ENCODE data around the gene TARS1.
"Not testable (repeated sequence)": the region's sequence is repeated elsewhere in the genome, so short reads cannot be mapped to it uniquely, and the experiment has no call there.

Gene TARS1
- 199 to 229 reads per million in 2 donors for total RNA-seq

DNA sequence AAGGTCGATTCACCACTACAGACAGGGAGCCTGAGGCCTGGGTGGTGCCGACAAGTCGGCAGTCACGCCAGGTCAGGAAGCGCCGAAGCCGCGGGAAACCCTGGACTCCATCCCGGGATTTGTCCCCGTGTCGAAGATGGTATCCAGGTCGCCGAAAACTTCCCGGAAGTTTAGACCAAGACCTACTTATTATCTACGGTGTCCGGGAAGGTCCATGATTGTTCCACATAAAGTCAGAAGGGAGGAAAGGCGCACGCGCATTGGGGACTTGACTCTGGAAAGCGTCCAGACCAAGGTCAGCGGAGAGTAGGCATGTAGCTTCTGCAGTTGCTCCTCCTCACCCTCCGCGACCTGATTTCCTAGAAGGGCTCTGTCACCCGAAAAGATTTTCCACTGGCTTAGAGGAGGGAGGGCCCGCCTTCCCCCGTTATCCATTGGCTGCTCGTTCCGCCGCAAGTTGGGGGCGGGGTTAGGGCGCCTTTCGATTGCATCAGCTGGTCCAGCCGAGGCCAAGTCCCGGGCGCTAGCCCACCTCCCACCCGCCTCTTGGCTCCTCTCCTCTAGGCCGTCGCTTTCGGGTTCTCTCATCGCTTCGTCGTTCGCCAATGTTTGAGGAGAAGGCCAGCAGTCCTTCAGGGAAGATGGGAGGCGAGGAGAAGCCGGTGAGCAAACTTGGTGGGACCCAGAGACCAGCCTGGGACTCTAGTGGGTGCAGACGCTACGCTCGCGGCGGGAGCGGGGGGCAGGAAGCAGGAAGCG is at the start of gene TARS1:
Gene TARS1 (plus strand): TSS at position 484 of the 759 bp plus-strand sequence. CDS start 122 bp downstream, at position 606.
- DNase-seq = peak; percentile 73

DNA sequence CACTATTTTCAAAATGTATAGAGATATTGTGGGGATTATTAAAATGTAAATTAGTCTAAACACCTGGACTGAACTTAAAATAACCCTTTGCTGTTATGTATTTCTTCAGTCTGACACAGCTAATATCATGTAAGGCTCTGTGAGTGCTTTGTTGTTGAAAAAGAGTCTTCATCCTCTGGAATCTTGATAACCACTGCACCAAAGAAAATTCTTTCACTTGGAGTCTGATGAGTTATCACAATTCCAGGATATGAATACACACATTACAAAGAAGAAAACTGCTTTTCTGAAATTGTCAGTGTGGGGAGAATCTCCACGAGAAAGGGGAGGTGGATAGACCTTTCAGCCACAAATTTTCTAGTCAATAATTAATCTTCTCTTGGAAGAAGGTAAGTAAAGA is 42.3 kb upstream of the TARS1 start:
- no peak for DNase-seq

DNA sequence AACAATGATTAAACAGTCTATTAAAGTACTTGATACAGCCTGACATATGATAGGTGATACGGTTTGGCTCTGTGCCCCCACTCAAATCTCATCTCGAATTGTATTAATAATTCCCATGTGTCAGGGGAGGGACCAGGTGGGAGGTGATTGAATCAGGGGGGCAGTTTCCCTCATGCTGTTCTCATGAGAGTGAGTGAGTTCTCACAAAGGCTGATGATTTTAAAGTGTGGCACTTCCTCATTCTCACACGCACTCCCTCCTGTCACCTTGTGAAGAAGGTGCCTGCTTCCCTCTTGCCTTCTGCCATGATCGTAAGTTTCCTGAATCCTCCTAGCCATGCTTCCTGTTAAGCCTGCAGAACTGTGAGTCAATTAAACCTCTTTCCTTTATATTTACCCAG is 40.1 kb upstream of the TARS1 start:
- DNase-seq = no peak

DNA sequence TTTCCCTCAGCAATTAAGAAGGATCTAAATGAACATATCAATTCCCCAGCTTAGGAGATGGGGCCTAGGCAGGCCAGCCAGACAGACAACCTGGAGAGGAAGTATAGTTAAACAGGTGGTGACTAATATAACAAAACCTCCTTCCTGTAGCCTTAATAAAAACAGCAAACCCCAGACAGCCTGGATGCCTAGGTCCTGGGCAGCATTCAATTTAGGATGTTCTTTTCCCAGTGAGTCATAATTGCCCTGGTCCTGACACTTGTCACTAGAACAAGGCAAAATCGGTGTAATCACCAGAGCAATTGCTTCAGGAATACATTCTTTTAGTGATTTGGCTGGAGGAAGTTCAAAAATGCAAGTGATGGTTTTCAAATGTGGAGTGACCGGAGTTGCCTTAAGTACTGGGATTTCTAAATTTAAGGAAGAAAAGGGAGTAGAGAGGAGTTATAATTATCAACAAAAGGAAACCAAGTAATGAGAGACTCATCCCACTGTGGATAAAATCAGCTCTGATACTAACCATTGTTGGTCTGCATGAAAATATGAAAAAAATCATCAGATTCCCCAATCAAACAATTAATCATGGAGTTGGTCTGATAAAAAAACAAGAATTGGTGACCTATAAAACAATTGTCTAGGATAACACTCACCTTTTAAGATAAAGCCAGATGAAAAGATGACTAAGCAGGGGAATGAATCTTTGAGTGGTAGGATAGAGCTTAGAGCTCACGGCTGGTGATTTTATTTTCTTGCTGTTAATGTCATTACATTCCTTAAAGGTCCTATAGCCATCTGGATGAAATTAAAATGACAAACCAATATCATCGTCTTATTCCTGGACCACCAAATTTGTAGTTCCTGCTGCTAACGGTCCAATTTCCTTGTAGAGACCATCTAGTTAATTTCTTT is 39.0 kb upstream of the TARS1 start:
- no peak for DNase-seq

DNA sequence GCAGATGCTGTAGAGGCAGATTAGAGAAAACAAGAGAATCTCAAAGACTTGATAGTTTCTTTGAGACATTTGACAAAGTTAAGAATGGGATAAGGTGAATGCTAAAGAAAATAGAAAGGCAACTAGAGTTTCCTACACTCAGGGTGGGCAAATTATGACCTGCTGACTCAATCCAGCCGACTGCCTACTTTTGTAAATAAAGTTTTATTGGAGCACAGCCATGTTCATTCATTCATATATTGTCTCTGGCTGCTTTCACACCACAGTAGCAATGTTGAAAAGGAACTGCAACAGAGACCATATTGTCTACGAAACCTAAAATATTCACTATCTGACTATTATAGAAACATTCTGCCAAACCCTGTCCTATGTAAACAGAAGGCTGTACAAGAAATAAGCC is 37.6 kb upstream of the TARS1 start:
- no peak for DNase-seq

DNA sequence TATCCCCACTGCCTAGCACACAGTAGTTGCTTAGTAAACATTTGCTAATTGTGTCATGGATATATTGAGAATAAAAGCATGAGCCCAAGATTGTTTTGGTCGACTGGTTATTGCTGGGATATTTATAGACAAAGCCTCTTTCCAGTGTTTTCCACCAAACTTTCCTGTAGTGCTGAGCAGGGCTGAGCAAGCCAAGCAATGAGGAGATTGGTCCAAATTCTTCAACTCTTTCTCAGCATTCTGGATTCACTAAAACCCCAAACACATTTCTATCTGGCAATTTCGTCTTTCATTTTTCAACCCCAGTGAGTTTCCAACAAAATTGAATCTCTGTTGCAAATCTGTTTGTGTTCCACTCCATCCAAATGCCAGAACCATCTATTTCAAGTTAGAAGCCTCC is 31.9 kb upstream of the TARS1 start:
- DNase-seq = no peak

DNA sequence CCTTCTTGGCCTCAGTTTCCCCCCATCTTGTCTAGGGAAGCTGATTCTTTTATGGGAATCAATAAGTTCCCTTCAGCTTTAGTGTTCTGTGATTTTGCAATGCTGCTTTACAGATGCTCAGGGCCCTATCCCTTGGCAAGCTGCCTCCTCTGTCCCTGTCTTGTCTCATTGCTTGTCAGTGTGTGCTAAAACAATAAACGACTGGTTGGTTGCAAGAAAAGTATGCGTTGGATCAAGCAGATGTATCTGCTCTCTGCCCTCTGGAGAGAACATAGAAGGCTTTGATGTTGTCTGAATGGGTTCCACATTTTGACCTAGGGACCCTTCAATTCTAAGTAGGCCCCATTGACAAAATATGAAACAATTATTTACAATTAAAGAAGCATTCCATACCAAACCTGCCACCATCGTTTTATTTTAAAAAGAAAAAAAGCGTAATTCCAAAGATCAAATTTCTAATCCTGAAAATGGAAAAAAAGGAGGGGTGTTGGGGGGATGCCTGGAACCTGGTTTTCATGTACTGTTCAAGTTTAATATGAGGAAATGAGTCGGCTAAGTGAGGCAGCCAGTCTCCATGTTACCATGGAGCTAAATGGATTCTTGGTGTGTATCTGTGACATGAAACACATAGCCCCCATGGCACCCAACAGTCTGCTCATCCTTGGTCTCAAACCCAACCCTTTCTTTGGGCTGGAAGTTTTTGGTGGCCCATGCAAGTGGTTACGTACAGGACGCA is 31.2 kb upstream of the TARS1 start:
- DNase-seq = no peak

DNA sequence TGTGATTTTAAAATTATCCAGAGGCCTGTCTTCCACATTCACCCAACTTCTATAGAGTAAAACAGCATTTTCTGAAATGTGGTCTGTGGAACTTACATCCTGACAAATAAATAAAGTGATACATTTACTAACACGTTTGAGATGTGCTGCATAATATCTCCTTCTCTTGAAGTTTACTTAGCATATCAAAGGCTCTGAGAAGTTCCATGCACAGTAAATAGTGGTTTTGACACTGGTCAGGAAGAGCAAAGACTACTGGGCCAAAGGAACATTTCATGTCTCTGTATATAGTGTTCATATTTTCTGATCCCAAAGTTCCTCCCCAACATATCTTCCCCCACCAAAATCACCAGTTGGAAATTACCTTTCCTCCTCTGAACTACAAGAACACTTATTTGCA is 30.5 kb upstream of the TARS1 start:
- no peak for DNase-seq

DNA sequence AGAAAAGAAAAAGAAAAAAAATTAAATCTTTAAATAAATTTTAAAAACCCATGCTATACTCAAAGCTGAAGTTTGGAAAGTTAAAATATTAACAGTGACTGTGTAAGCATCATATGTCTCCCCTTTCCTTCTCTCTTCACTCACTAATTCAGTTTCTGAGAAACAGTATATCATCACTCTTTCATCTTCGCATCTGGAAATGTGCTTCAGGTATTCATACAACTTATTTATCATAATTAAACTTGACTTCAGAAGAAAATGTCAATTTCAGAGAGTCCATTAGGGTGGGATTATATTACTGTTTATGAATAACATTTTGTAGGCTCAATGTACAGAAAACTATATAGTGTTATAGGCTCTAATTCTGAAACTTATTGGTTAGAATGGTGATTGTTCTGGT is 29.3 kb upstream of the TARS1 start:
- no peak for DNase-seq

DNA sequence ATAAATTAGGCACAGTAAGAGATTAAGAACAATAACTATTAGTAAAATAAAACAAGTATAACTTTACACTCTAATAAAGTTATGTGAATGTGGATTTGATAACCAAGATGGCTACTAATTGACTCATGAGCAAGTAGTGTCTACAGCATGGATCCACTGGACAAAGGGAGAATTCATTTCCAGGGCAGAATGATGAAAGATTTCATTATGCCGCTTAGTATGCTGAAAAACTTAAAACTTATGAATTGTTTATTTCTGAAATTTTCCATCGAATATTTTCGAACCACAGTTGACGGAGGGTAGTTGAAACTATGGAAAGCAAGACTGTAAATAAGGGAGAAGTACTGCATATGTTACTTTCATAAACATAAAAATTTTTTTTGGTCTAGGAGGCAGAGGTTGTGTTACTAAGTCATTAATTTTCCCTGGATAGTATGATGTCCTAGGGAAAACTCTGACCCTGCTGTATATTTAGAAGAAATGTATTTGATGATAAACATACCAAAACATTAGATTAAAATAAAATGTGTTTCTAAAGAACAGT is 24.9 kb upstream of the TARS1 start:
- DNase-seq = no peak

DNA sequence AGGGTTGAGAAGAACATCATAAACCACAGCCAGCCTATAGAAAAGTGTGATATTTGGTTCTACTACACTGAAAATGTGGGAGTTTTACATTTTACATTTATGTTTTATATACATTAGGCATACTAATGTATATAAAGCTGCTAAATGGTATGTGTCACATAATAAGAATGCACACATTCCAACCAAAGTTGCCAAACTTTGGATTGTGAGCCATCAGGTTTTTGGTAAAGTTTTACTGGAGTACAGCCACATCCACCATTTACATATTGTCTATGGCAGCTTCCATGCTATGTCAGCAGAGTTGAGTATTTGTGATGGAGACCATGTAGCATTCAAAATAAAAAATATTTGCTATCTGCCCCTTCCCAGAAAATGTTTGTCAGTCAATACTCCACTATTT is 23.1 kb upstream of the TARS1 start:
- no peak for DNase-seq

DNA sequence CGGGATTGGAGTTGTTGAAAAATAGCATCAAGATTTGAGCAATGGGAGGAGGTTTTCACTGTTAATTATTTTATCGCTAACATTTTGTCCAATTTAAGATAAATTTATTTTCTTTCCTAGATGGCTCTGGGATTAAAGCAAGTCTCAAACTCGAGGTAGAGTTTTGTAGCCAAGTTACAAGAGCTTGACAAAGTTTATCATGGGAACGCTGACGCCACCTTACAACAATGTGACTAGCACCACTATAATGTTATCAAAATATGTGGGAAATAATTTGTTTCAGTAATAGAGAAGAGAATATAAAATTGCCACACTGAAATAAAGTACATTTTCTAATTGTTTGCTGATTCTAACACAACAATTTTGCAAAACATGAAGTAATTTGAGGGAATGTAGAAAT is 19.8 kb upstream of the TARS1 start:
- DNase-seq = no peak

DNA sequence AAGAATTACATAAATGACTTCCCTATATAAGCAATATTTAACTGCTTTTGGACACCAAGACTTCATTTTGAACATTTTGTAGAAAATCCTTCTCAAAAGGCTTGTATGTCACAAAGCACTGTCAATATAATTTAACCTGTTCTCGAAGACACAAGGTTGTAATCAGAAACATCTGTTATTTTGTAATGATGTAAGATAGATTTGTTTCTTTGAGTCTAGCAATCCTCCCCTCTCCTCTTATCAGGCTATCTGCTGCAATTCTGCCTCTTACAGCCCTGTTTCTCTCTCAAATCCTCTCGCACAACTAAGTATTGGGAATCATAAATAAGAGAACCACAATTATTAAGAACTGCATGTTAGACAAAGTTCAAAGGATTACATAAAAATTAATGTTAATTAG is 18.6 kb upstream of the TARS1 start:
- no peak for DNase-seq

DNA sequence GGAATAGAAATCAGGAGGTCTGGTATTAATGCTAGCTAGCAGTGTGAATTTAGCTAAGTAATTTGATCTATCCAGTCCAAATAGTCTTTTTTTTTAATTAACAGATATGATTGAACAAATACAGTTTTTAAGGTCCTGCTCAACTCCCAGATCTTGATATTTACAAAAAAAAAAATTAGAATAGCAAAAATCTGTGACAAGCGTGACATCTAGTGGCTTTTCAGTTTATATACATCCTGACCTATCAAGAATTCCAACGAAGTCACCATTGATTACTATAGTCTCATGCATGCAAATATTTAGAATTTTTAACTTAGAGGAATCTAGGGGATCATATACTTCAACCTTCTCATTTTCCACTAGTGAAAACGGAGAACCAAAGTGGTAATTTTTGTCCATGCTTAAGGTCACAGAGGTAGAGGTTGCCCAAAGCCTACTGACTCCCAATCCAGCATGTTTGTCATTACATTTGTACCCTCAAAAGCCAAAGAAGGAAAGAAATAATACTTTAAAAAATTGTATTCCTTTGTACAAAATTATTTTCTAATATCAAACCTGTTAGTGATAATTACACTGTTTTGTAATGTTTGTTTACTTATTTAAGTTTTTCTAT is 17.6 kb upstream of the TARS1 start:
- no peak for DNase-seq

DNA sequence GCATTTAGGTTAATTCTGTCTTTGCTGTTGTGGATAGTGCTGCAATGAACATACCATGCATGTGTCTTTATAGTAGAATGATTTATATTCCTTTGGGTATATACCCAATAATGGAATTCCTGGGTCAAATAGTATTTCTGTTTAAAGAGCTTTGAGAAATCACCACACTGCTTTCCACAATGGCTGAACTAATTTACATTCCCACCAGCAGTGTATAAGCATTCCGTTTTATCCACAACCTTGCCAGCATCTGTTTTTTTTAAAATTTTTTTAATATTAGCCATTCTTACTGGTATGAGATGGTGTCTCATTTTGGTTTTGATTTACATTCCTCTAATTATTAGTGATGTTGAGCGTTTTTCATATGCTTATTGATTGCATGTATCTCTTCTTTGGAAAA is 15.5 kb upstream of the TARS1 start:
- no peak for DNase-seq

DNA sequence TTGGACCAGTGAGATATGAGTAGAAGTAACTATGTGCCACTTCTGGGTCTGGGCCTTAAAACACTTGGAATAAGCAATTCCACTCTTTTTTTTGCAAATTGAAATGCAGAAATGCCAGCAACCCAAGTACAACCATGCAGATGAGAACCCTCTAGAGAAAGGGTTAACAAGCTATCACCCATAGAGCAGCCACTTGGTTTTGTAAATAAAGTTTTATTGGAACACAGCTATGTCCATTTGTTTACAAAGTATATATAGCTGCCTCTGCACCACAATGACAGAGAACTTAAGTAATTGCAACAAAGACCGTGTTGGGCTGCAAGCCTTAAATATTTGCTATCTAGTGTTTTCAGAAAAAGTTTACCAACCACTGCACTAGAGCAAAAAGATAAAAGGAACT is 9.8 kb upstream of the TARS1 start:
- DNase-seq = no peak

DNA sequence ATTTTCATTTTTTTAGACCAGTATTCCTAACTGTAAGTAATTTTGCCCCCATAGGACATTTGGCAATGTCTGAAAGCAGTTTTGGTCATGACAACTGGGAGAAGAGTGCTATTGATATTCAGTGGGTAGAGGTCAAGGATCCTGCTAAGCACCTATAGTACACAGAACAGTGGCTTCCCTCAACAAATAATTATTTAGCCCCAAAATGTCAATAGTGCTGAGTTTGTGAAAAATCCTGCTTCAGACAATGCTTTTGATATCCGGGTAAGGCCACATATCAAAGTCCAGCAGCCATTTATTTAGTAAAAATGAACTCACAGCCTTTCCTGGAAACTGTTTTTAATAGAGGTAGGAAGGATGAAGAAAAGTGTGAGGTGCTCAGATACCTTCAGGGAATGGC is 8.1 kb upstream of the TARS1 start:
- DNase-seq = no peak

DNA sequence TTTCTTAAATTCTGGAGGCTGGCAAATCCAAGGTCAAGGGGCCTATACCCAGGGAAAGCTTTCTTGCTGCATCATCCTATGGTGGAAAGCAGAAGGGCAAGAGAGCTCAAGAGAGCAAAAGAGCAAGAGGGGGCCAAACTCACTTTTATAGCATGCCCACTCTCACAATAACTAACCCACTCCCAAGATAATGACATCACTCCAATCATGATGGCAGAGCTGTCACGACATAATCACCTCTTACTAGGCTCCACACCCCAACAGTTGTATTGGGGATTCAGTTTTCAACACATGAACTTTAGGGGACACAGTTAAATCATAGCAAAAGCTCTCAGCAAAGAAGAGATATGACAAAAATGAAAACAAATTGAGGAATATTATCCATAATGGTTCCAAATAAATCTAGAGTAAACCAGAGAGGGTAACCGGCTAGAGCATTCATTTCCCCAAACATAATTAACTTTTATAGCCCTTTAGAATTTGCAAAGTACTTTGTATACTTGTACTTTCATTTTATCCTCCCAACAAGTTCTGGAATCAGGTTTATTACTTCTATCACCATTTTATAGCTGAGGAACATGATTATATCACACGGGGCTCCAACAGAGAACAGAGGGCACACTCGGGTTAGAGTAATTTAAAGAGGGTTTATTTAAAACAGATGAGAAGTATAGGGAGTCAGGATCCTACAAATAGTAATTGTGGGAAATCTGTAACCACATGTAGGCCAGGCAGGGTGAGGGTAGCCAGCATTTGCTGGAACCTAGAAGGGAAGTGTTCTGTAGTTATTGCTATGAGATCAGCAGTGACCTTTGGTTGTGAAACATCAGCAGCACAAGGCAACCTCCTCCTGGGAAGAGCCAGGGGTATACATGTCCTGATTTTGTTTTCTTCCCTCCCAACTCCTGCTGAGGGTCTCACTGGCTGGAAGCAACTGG is 7.2 kb upstream of the TARS1 start:
- no peak for DNase-seq

DNA sequence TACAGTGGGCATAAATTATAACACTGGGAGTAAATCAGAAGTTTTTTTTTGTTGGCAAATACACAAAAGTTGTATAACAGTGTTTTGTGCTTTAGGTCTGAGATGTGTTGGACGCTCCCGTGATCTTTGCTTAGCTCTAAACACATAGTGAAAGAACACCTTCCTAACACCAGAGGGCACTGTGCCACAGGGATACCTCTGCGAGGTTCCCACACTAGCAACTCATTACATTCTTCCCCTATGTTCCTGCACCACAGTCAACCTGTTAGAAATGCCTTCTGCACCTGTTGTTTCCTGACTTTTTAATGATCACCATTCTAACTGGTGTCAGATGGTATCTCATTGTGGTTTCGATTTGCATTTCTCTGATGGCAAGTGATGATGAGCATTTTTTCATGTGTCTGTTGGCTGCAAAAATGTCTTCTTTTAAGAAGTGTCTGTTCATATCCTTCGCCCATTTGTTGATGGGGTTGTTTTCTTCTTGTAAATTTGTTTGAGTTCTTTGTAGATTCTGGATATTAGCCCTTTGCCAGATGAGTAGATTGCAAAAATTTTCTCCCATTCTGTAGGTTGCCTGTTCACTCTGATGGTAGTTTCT is 4.8 kb upstream of the TARS1 start:
- DNase-seq = not testable (repeated sequence)

DNA sequence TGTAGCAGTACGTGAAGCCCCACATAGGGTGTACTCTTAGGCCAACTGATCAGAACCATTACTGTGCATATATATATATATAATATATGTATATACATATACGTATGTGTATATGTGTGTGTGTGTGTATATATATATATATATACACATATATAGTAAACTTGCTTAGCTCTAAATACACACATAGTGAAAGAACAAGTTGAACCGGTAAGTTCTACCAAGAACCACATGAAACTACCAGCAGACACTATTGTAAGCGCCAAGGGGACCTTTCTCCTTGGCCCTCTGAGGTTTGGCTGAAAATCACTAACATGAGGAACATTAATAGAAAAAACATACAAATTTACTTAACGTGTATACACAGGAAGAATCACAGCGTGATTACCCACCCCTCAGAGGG is 1.8 kb upstream of the TARS1 start:
- DNase-seq = no peak

DNA sequence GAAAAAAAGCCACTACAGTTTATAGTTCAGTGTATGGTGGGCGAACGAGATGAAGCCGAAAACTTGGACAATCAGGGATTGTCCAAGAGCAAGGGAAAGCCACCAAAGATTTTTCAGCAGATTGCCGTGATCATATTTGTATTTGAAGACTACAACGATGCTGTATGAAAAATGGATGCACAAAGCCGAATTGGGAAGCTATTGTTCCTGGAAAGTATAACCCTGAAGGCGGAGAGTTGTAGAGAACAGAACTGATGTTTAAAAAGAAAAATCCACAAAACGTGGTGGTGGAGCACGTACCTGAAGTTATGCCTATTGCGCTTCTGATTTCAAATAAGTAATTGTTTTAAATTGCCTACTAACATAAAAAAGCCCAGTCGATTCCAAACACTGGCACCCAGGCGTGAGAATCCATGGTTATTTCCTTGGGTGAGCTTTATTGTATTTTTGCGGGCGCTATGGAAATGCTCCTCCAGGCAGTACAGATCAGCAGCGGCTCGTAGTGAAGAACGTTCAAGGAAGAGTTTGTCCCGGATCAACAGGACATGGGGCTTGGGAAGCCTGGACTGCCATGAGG is 772 bp upstream of the TARS1 start:
- no peak for DNase-seq

Measured in activated gamma-delta T cell (primary cell).